ENCODE data around the gene TLR7. TPM values are rescaled to one million over a fixed set of nuclear protein-coding genes. Genes with fewer than 3 reads are reported as not detected.

The TLR7 gene
- total RNA-seq, 3 donors from 2014 or later: 0.72 to 1.7 (median 0.81) TPM

DNA sequence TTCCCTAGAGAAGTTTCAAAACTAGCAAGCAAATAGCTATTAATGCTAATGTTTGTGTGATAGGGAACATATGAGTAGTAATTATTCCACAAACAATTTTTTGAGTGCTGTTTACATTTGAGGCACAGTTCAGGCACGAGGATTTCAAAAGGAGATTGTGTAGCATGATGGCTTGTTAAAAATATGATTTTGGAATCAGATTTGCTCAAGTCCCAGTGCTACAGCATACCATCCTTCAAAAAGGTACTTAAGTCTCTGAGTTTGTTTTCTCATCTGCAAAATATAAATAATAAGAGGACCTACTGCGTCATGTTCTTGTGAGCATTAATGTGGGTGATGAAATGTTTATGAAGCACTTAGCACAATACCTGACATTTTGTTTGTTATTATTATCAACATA, 50.9 kb downstream of the TLR7 start:
- Histone ChIP-seq H3K4me1 (ENCODE audit: low read depth) (no peaks in the 10 kb centered on the region), H3K4me3 (no peak overlapping the region), H3K9me3 (no peaks in the 10 kb centered on the region), H3K36me3 (ENCODE audit: low read depth) (no peaks in the 10 kb centered on the region)
- ATAC-seq (no peak), DNase-seq (no peak)
- intact Hi-C loops (cut with DNase I, micrococcal nuclease): no loop called here
- TF ChIP-seq, protein P1, sequence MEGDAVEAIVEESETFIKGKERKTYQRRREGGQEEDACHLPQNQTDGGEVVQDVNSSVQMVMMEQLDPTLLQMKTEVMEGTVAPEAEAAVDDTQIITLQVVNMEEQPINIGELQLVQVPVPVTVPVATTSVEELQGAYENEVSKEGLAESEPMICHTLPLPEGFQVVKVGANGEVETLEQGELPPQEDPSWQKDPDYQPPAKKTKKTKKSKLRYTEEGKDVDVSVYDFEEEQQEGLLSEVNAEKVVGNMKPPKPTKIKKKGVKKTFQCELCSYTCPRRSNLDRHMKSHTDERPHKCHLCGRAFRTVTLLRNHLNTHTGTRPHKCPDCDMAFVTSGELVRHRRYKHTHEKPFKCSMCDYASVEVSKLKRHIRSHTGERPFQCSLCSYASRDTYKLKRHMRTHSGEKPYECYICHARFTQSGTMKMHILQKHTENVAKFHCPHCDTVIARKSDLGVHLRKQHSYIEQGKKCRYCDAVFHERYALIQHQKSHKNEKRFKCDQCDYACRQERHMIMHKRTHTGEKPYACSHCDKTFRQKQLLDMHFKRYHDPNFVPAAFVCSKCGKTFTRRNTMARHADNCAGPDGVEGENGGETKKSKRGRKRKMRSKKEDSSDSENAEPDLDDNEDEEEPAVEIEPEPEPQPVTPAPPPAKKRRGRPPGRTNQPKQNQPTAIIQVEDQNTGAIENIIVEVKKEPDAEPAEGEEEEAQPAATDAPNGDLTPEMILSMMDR (IDR thresholded peaks at IDR 0.05): no peak

DNA sequence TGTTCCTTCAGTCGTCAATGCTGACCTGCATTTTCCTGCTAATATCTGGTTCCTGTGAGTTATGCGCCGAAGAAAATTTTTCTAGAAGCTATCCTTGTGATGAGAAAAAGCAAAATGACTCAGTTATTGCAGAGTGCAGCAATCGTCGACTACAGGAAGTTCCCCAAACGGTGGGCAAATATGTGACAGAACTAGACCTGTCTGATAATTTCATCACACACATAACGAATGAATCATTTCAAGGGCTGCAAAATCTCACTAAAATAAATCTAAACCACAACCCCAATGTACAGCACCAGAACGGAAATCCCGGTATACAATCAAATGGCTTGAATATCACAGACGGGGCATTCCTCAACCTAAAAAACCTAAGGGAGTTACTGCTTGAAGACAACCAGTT, 52.2 kb downstream of the TLR7 start:
- TF ChIP-seq, protein P1 (IDR thresholded peaks at IDR 0.05): no peak
- no peak overlapping the region for H3K4me3 ChIP-seq
- no peaks in the 10 kb centered on the region for H3K9me3 ChIP-seq
- DNase-seq (no peak), ATAC-seq (no peak)
- H3K36me3 ChIP-seq (ENCODE audit: low read depth): no peaks in the 10 kb centered on the region
- intact Hi-C loops (cut with DNase I, micrococcal nuclease): no loop called here
- no peaks in the 10 kb centered on the region for H3K4me1 ChIP-seq (ENCODE audit: low read depth)

DNA sequence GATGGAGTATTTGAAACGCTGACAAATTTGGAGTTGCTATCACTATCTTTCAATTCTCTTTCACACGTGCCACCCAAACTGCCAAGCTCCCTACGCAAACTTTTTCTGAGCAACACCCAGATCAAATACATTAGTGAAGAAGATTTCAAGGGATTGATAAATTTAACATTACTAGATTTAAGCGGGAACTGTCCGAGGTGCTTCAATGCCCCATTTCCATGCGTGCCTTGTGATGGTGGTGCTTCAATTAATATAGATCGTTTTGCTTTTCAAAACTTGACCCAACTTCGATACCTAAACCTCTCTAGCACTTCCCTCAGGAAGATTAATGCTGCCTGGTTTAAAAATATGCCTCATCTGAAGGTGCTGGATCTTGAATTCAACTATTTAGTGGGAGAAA, 52.7 kb downstream of the TLR7 start:
- ATAC-seq (no peak), DNase-seq (no peak)
- intact Hi-C loops (cut with DNase I, micrococcal nuclease): no loop called here
- TF ChIP-seq, protein P1 (IDR thresholded peaks at IDR 0.05): no peak
- Histone ChIP-seq H3K9me3 (no peaks in the 10 kb centered on the region), H3K4me3 (no peak overlapping the region), H3K36me3 (ENCODE audit: low read depth) (no peaks in the 10 kb centered on the region), H3K4me1 (ENCODE audit: low read depth) (no peaks in the 10 kb centered on the region)

DNA sequence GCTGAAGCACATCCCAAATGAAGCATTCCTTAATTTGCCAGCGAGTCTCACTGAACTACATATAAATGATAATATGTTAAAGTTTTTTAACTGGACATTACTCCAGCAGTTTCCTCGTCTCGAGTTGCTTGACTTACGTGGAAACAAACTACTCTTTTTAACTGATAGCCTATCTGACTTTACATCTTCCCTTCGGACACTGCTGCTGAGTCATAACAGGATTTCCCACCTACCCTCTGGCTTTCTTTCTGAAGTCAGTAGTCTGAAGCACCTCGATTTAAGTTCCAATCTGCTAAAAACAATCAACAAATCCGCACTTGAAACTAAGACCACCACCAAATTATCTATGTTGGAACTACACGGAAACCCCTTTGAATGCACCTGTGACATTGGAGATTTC, 54.1 kb downstream of the TLR7 start:
- Histone ChIP-seq H3K9me3 (no peaks in the 10 kb centered on the region), H3K4me1 (ENCODE audit: low read depth) (no peaks in the 10 kb centered on the region), H3K36me3 (ENCODE audit: low read depth) (no peaks in the 10 kb centered on the region), H3K4me3 (no peak overlapping the region)
- TF ChIP-seq, protein P1 (IDR thresholded peaks at IDR 0.05): no peak
- intact Hi-C loops (cut with DNase I, micrococcal nuclease): no loop called here
- DNase-seq (no peak), ATAC-seq (no peak)

DNA sequence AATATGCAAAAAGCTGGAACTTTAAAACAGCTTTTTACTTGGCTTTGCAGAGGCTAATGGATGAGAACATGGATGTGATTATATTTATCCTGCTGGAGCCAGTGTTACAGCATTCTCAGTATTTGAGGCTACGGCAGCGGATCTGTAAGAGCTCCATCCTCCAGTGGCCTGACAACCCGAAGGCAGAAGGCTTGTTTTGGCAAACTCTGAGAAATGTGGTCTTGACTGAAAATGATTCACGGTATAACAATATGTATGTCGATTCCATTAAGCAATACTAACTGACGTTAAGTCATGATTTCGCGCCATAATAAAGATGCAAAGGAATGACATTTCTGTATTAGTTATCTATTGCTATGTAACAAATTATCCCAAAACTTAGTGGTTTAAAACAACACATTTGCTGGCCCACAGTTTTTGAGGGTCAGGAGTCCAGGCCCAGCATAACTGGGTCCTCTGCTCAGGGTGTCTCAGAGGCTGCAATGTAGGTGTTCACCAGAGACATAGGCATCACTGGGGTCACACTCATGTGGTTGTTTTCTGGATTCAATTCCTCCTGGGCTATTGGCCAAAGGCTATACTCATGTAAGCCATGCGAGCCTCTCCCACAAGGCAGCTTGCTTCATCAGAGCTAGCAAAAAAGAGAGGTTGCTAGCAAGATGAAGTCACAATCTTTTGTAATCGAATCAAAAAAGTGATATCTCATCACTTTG, 55.2 kb downstream of the TLR7 start:
- no peak overlapping the region for H3K4me3 ChIP-seq
- H3K36me3 ChIP-seq (ENCODE audit: low read depth): no peaks in the 10 kb centered on the region
- TF ChIP-seq, protein P1 (IDR thresholded peaks at IDR 0.05): no peak
- H3K4me1 ChIP-seq (ENCODE audit: low read depth): no peaks in the 10 kb centered on the region
- H3K9me3 ChIP-seq: no peaks in the 10 kb centered on the region
- ATAC-seq: no peak
- no peak for DNase-seq
- intact Hi-C loops (cut with DNase I, micrococcal nuclease): no loop called here

DNA sequence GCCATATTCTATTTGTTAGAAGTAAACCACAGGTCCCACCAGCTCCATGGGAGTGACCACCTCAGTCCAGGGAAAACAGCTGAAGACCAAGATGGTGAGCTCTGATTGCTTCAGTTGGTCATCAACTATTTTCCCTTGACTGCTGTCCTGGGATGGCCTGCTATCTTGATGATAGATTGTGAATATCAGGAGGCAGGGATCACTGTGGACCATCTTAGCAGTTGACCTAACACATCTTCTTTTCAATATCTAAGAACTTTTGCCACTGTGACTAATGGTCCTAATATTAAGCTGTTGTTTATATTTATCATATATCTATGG, 55.7 kb downstream of the TLR7 start:
- Histone ChIP-seq H3K4me1 (ENCODE audit: low read depth) (no peaks in the 10 kb centered on the region), H3K9me3 (no peaks in the 10 kb centered on the region), H3K36me3 (ENCODE audit: low read depth) (no peaks in the 10 kb centered on the region), H3K4me3 (no peak overlapping the region)
- TF ChIP-seq, protein P1 (IDR thresholded peaks at IDR 0.05): no peak
- intact Hi-C loops (cut with DNase I, micrococcal nuclease): no loop called here
- DNase-seq: no peak
- no peak for ATAC-seq
